WTC11 (cell line): ENCODE results near the gene COX7A2. TPM values are rescaled to one million over a fixed set of nuclear protein-coding genes. Genes with fewer than 3 reads are reported as not detected.

Experiments used
- ATAC-seq: fragments of 200-7000 bp; cut with Tn5 transposase; 2 replicates; pipeline ENCODE4 v1.10.0; 2021; ENCODE audit warnings: mild to moderate bottlenecking, moderate library complexity
- CTCF ChIA-PET: fragments of 300-600 bp; sonication (Branson Sonifier 250); formaldehyde crosslinking; loops from one replicate; lab custom pipeline; 2021; ENCODE audit warnings: antibody characterized with exemption; lab: Charles Lee
- POLR2A ChIA-PET: fragments of 350-600 bp; sonication (Branson Sonifier 250); formaldehyde crosslinking; loops from one replicate; lab custom pipeline; 2021; ENCODE audit warnings: antibody characterized with exemption; lab: Charles Lee
- DNase-seq: peaks from one replicate; pipeline ENCODE4 v3.0.0; 2021; ENCODE audit warnings: low spot score
- H3K27ac Mint-ChIP-seq: 2 replicates; pipeline ENCODE4 v1.8.0; 2021; ENCODE audit warnings: mixed read lengths
- H3K27me3 Mint-ChIP-seq: 2 replicates; pipeline ENCODE4 v1.8.0; 2021; ENCODE audit warnings: low read depth, mild to moderate bottlenecking, moderate library complexity, mixed read lengths
- H3K36me3 Mint-ChIP-seq: 2 replicates; pipeline ENCODE4 v1.8.0; 2021; ENCODE audit warnings: mixed read lengths
- H3K4me1 Mint-ChIP-seq: 2 replicates; pipeline ENCODE4 v1.8.0; 2022; ENCODE audit warnings: mixed read lengths
- H3K4me3 Mint-ChIP-seq: 2 replicates; pipeline ENCODE4 v1.8.0; 2021; ENCODE audit warnings: mild to moderate bottlenecking, moderate library complexity, mixed read lengths
- H3K9me3 Mint-ChIP-seq: 2 replicates; pipeline ENCODE4 v1.8.0; 2021; ENCODE audit warnings: mixed read lengths
- ESRRA ChIP-seq: sonication (generic); formaldehyde crosslinking; IDR thresholded peaks from 2 replicates; pipeline ENCODE4 v1.8.1; 2022; ENCODE audit warnings: mild to moderate bottlenecking, missing genetic modification reagents, borderline replicate concordance
- FOXJ3 ChIP-seq: sonication (generic); formaldehyde crosslinking; IDR thresholded peaks from 2 replicates; pipeline ENCODE4 v1.9.0; 2021; ENCODE audit warnings: missing genetic modification reagents, mild to moderate bottlenecking, borderline replicate concordance
- GRHL2 ChIP-seq: fragments of 250-450 bp; sonication (Bioruptor Pico); IDR thresholded peaks from 2 replicates; pipeline ENCODE4 v1.8.0; 2022; ENCODE audit warnings: mild to moderate bottlenecking, moderate library complexity; ENCODE audit not compliant: insufficient replicate concordance, severe bottlenecking
- NR1H2 ChIP-seq: sonication (generic); formaldehyde crosslinking; IDR thresholded peaks from 2 replicates; pipeline ENCODE4 v1.9.0; 2021; ENCODE audit warnings: mild to moderate bottlenecking, moderate library complexity, missing genetic modification reagents
- RORB ChIP-seq: fragments of 250-450 bp; sonication (Bioruptor Pico); IDR thresholded peaks from 2 replicates; pipeline ENCODE4 v1.9.0; 2021; ENCODE audit warnings: mild to moderate bottlenecking
- SMAD4 ChIP-seq: sonication (generic); formaldehyde crosslinking; IDR thresholded peaks from 2 replicates; pipeline ENCODE4 v1.8.0; 2022; ENCODE audit warnings: mild to moderate bottlenecking, missing genetic modification reagents
- TEAD1 ChIP-seq: sonication (generic); formaldehyde crosslinking; IDR thresholded peaks from 2 replicates; pipeline ENCODE4 v1.8.0; 2022; ENCODE audit warnings: mild to moderate bottlenecking, missing genetic modification reagents
- ZNF232 ChIP-seq: sonication (generic); formaldehyde crosslinking; IDR thresholded peaks from 2 replicates; pipeline ENCODE4 v1.8.0; 2022; ENCODE audit warnings: mild to moderate bottlenecking, missing genetic modification reagents
- ZNF263 ChIP-seq: sonication (generic); formaldehyde crosslinking; IDR thresholded peaks from 2 replicates; pipeline ENCODE4 v1.8.1; 2022; ENCODE audit warnings: low read depth, mild to moderate bottlenecking, moderate library complexity, missing genetic modification reagents
- ZNF317 ChIP-seq: sonication (generic); formaldehyde crosslinking; IDR thresholded peaks from 2 replicates; pipeline ENCODE4 v1.8.1; 2023; ENCODE audit warnings: low read depth, mild to moderate bottlenecking, moderate library complexity, missing genetic modification reagents, borderline replicate concordance
- ZNF416 ChIP-seq: fragments of 250-450 bp; sonication (Bioruptor Pico); IDR thresholded peaks from 2 replicates; pipeline ENCODE4 v1.9.0; 2021; ENCODE audit warnings: mild to moderate bottlenecking, inconsistent platforms
- ZNF671 ChIP-seq: fragments of 250-450 bp; sonication (Bioruptor Pico); IDR thresholded peaks from 2 replicates; pipeline ENCODE4 v1.8.0; 2021; ENCODE audit warnings: mild to moderate bottlenecking
- total RNA-seq: library from RNA; stranded (reverse); gene quantifications from 3 replicates; pipeline ENCODE4 v1.2.3, GENCODE V29; 2021
- TF ChIP-seq, protein P1 (sequence below): fragments of 250-450 bp; sonication (Bioruptor Pico); conservative IDR thresholded peaks from 2 replicates; pipeline ENCODE4 v1.9.0; 2021; ENCODE audit warnings: mild to moderate bottlenecking
- TF ChIP-seq, protein P2 (sequence below): sonication (generic); formaldehyde crosslinking; conservative IDR thresholded peaks from 2 replicates; pipeline ENCODE4 v1.8.1; 2022; ENCODE audit warnings: mild to moderate bottlenecking, missing genetic modification reagents
- TF ChIP-seq, protein P3 (sequence below): sonication (generic); formaldehyde crosslinking; IDR thresholded peaks from 2 replicates; pipeline ENCODE4 v1.8.0; 2022; ENCODE audit warnings: mild to moderate bottlenecking, missing genetic modification reagents
- TF ChIP-seq, protein P4 (sequence below): fragments of 250-450 bp; sonication (Bioruptor Pico); IDR thresholded peaks from 2 replicates; pipeline ENCODE4 v2.1.2; 2022; ENCODE audit warnings: mild to moderate bottlenecking, moderate library complexity
- TF ChIP-seq, protein P5 (sequence below): fragments of 250-450 bp; sonication (Bioruptor Pico); IDR thresholded peaks from 2 replicates; pipeline ENCODE4 v1.9.0; 2021; ENCODE audit warnings: moderate library complexity, mild to moderate bottlenecking, inconsistent platforms, borderline replicate concordance
- TF ChIP-seq, protein P6 (sequence below): sonication (generic); formaldehyde crosslinking; IDR thresholded peaks from 2 replicates; pipeline ENCODE4 v1.8.0; 2022; ENCODE audit warnings: mild to moderate bottlenecking, missing genetic modification reagents

Gene COX7A2
- total RNA-seq, 1 experiment from 2014 or later: 472 TPM

DNA sequence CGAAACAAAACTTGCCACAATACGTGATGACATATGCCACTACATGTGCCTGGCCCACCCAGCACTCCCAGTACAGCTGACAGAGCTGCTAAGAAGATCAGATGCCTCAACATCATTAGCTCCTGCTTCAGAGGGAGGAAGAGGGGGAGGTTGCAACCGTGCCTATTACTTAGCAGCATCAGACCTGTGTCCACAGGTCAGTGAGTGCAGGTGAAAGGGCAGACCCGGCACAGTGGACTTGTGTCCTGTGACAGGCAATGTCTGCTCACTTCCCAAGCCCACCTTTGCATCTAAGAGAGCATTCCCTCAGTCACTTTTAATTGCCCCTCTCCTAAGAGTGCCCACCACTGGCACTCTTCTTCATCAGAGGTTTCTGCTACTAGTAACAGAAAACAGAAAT lies 28.3 kb downstream of the COX7A2 start (continued):
- TF ChIP-seq, protein P1, sequence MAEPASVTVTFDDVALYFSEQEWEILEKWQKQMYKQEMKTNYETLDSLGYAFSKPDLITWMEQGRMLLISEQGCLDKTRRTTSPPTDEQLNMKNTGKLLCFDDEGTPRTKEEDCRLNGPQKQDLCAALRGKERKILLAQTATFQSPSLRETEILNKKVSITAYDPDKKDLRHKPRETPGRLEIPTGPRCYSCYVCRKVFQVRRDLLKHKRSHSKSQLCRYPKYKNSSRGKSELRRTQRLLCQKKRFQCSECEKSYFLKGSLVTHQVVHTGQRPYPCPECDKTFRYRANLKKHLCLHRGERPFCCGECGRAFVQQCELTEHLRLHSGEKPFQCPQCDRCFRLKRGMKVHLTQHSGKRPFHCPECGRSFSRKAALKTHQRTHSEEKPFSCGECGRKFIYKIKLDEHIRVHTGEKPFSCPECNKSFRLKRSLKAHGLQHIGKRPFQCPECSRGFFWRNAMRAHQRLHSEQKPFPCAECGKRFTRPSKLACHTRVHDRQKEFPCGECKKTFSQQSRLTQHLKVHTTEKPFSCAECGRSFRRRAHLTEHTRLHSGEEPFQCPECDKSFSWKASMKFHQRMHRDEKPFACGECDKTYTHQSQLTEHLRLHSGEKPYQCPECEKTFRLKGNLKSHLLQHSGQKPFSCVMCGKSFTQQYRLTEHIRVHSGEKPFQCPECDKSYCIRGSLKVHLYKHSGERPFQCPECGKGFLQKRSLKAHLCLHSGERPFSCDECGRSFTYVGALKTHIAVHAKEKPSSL: no peak
- TF ChIP-seq GRHL2 (CRISPR knock-in tag): no peak

DNA sequence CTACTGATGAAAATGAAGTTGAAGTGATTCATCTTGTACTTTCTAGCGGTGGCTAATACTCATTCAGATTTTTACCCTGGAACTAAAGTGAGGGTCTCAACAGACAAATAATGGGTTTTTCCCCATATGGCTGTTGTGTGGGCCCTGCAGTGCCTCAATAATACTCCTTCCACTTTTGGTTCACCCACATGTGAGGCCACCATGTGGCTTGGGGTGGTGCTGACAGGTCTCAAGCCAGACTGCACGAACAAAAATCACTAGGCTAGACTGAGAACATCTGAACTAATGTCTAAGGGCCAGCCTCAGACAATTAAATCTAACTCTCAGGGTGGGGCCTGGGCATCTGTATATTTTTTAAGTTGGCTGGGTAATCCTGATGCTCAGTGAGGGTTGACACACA lies 29.9 kb downstream of the COX7A2 start:
- Mint-ChIP-seq H3K36me3 (no peaks in the 10 kb centered on the region), H3K4me1 (peaks cover 47% of the 10 kb centered on the region), H3K9me3 (no peaks in the 10 kb centered on the region), H3K4me3 (no peak overlapping the region), H3K27me3 (peaks cover 14% of the 10 kb centered on the region), H3K27ac (peak overlapping the region; percentile 63; the same call in 1 of the 2 replicates)
- no peak for DNase-seq
- TF ChIP-seq ZNF232 (CRISPR knock-in tag) (no peak), ZNF263 (CRISPR knock-in tag) (no peak), ZNF317 (CRISPR knock-in tag) (no peak), GRHL2 (CRISPR knock-in tag) (no peak)
- TF ChIP-seq, protein P2, sequence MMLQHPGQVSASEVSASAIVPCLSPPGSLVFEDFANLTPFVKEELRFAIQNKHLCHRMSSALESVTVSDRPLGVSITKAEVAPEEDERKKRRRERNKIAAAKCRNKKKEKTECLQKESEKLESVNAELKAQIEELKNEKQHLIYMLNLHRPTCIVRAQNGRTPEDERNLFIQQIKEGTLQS (CRISPR knock-in tag): no peak
- TF ChIP-seq, protein P3, sequence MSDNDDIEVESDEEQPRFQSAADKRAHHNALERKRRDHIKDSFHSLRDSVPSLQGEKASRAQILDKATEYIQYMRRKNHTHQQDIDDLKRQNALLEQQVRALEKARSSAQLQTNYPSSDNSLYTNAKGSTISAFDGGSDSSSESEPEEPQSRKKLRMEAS: no peak
- POLR2A ChIA-PET: no interaction called here
- ATAC-seq: peak; percentile 31; the same call in 1 of the 2 replicates
- CTCF ChIA-PET: no interaction called here

DNA sequence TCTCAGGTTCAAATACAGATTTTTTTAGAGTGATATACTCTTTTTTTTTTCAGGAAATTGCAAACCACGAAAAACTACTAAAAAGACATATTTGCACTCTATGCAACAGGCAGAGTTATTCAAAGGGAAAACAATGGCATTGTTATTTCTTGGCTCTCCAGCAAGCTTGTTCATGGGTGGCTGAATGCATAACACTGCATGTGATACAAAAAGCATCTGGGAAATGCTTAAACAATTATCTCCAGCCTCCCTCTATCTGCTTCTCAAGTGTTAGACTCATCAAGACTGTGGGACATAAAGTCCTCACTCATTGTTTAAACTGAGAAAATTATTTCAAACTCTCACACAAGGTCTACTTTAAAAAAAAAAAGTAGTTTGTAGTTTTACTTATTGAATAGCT lies 30.5 kb downstream of the COX7A2 start:
- ChIA-PET POLR2A (no interaction called here), CTCF (interaction anchor here (0.6 to 0.7 kb wide), 2 partner anchors 84 to 1719 kb away, joined by 3 read pairs; no protein-coding TSS in a partner anchor)
- Mint-ChIP-seq H3K4me3 (no peak overlapping the region), H3K4me1 (peaks cover 53% of the 10 kb centered on the region), H3K36me3 (no peaks in the 10 kb centered on the region), H3K27ac (no peak overlapping the region), H3K27me3 (peaks cover 20% of the 10 kb centered on the region), H3K9me3 (no peaks in the 10 kb centered on the region)
- TF ChIP-seq TEAD1 (CRISPR knock-in tag) (peak; percentile 60; the same call in 1 of the 2 replicates), ESRRA (no peak), ZNF232 (CRISPR knock-in tag) (no peak), FOXJ3 (CRISPR knock-in tag) (no peak)
- TF ChIP-seq, protein P4, sequence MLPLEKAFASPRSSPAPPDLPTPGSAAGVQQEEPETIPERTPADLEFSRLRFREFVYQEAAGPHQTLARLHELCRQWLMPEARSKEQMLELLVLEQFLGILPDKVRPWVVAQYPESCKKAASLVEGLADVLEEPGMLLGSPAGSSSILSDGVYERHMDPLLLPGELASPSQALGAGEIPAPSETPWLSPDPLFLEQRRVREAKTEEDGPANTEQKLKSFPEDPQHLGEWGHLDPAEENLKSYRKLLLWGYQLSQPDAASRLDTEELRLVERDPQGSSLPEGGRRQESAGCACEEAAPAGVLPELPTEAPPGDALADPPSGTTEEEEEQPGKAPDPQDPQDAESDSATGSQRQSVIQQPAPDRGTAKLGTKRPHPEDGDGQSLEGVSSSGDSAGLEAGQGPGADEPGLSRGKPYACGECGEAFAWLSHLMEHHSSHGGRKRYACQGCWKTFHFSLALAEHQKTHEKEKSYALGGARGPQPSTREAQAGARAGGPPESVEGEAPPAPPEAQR (CRISPR knock-in tag): no peak
- no peak for DNase-seq
- ATAC-seq: peak; percentile 16

DNA sequence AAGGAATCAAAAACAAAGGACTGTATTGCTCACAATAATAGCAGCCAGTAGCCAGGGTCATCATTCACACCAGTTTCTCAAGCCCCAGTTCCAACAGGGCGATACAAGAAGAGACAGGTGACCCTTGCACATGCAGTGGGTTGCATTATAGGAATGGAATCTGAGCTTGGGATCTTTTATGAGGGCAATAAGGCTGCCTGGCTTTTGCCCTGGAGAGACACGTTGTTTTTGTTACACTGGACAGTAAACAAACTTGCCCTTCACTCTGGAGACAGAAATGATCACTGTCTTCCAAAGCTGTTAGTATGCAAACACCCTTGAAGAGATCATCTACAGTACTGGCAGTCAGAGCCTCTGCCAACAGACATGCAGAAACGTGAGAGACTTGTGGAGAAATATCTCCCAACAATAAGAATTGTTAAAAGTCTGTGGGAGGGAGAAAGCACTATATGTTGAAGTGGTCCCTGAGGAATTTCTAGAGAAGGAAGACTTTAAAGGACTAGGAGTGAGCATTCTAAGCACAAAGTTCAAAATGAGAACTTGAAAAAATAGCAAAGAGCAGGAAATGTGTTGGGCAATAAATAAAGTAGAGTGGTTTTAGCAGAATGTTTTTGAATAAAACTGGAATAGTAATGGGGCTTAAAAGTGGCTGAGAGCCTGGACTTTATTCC lies 31.5 kb downstream of the COX7A2 start:
- peaks cover 61% of the 10 kb centered on the region for H3K4me1 Mint-ChIP-seq
- H3K36me3 Mint-ChIP-seq: no peaks in the 10 kb centered on the region
- CTCF ChIA-PET: interaction anchor here (0.7 to 1.6 kb wide), 9 partner anchors 10 to 1473 kb away, joined by 3 to 7 read pairs (median 4); partner anchors contain the start of gene COX7A2
- POLR2A ChIA-PET: no interaction called here
- DNase-seq: no peak
- H3K27me3 Mint-ChIP-seq: peaks cover 30% of the 10 kb centered on the region
- ATAC-seq: no peak
- H3K9me3 Mint-ChIP-seq: no peaks in the 10 kb centered on the region
- H3K4me3 Mint-ChIP-seq: no peak overlapping the region
- peak overlapping the region; percentile 20; the same call in 1 of the 2 replicates for H3K27ac Mint-ChIP-seq
- TF ChIP-seq SMAD4 (CRISPR knock-in tag): no peak
- no peak for TF ChIP-seq NR1H2 (CRISPR knock-in tag)
- TF ChIP-seq, protein P4 (CRISPR knock-in tag): no peak
- TF ChIP-seq, protein P5, sequence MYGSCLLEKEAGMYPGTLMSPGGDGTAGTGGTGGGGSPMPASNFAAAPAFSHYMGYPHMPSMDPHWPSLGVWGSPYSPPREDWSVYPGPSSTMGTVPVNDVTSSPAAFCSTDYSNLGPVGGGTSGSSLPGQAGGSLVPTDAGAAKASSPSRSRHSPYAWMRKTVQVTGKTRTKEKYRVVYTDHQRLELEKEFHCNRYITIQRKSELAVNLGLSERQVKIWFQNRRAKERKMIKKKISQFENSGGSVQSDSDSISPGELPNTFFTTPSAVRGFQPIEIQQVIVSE (CRISPR knock-in tag): no peak
- no peak for TF ChIP-seq ZNF416 (CRISPR knock-in tag)
- TF ChIP-seq, protein P6, sequence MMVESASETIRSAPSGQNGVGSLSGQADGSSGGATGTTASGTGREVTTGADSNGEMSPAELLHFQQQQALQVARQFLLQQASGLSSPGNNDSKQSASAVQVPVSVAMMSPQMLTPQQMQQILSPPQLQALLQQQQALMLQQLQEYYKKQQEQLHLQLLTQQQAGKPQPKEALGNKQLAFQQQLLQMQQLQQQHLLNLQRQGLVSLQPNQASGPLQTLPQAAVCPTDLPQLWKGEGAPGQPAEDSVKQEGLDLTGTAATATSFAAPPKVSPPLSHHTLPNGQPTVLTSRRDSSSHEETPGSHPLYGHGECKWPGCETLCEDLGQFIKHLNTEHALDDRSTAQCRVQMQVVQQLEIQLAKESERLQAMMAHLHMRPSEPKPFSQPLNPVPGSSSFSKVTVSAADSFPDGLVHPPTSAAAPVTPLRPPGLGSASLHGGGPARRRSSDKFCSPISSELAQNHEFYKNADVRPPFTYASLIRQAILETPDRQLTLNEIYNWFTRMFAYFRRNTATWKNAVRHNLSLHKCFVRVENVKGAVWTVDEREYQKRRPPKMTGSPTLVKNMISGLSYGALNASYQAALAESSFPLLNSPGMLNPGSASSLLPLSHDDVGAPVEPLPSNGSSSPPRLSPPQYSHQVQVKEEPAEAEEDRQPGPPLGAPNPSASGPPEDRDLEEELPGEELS (CRISPR knock-in tag): no peak
- TF ChIP-seq ZNF671 (CRISPR knock-in tag): no peak
- no peak for TF ChIP-seq RORB (CRISPR knock-in tag)
